Right renal cortex interstitium (tissue), 3 donors: Measurements from ENCODE around the gene FSTL3. TPM values are rescaled to one million over a fixed set of nuclear protein-coding genes. Genes with fewer than 3 reads are reported as not detected.

Source experiments
- DNase-seq, 3 donors: peaks; one replicate each; pipeline ENCODE4 v3.0.0-alpha.2; 2013; ENCODE audit warnings: low read depth in 3 of 3, low spot score in 2 of 3
- polyA plus RNA-seq, 3 donors: library from polyadenylated mRNA; unstranded; fragments of 120-200 nt; gene quantifications; one replicate each; pipeline ENCODE4 v1.2.1, GENCODE V29; 2013; ENCODE audit not compliant: insufficient read length in 3 of 3

The FSTL3 gene
- polyA plus RNA-seq, 3 donors: 15.1 to 16.2 (median 16.2) TPM

- no peak for DNase-seq
Measured at GRCh38 chr19:729965-730668, 53.9 kb downstream of the FSTL3 start.

- no peak for DNase-seq
Measured at GRCh38 chr19:731000-731399, 54.8 kb downstream of the FSTL3 start.

- DNase-seq: no peak
Measured at GRCh38 chr19:732148-733069, 56.2 kb downstream of the FSTL3 start.

Other genes starting within 250 kb of the FSTL3 start
- gene SHC2, start 215.4 kb upstream of the FSTL3 start, polyA plus RNA-seq: 10 to 100 TPM; 21.5 to 25.9 (median 21.5) TPM
- gene MADCAM1, start 179.9 kb upstream of the FSTL3 start, polyA plus RNA-seq: 1 to 10 TPM; 2.3 to 3.9 (median 2.3) TPM
- 1 to 10 TPM; 4.3 to 6.7 (median 5.8) TPM for gene TPGS1, start 168.9 kb upstream of the FSTL3 start, polyA plus RNA-seq
- 10 to 100 TPM; 53.8 to 68.8 (median 55.4) TPM for gene CDC34, start 144.6 kb upstream of the FSTL3 start, polyA plus RNA-seq
- gene GZMM, start 132.3 kb upstream of the FSTL3 start, polyA plus RNA-seq: under 1 TPM in 1 of 3 donors, not detected in 2; 0.12 TPM
- 100 to 1,000 TPM; 377 to 439 (median 378) TPM for gene BSG, start 103.8 kb upstream of the FSTL3 start, polyA plus RNA-seq
- under 1 TPM; 0.17 to 0.25 (median 0.24) TPM for gene HCN2, start 86.5 kb upstream of the FSTL3 start, polyA plus RNA-seq
- gene POLRMT, start 42.9 kb upstream of the FSTL3 start, polyA plus RNA-seq: 10 to 100 TPM; 55.5 to 58.1 (median 56.1) TPM
- gene FGF22, start 36.5 kb upstream of the FSTL3 start, polyA plus RNA-seq: under 1 TPM; 0.32 to 0.42 (median 0.35) TPM
- gene RNF126, start 13.2 kb upstream of the FSTL3 start, polyA plus RNA-seq: 10 to 100 TPM; 18.8 to 22.9 (median 21.4) TPM
- under 1 TPM; 0.13 to 0.19 (median 0.15) TPM for gene PRSS57, start 19.1 kb downstream of the FSTL3 start, polyA plus RNA-seq
- gene PALM, start 32.5 kb downstream of the FSTL3 start, polyA plus RNA-seq: 10 to 100 TPM; 62.7 to 78.6 (median 77.9) TPM
- gene MISP, start 74.7 kb downstream of the FSTL3 start, polyA plus RNA-seq: 1 to 10 TPM; 6.4 to 7.6 (median 6.5) TPM
- 100 to 1,000 TPM; 356 to 395 (median 364) TPM for gene PTBP1, start 121.1 kb downstream of the FSTL3 start, polyA plus RNA-seq
- 10 to 100 TPM in 2 of 3 donors, 1 to 10 TPM in 1; 9.5 to 12.3 (median 11.1) TPM for gene PLPPR3, start 145.6 kb downstream of the FSTL3 start, polyA plus RNA-seq
- 1 to 10 TPM in 1 of 3 donors, under 1 TPM in 2; 0.31 to 1.1 (median 0.83) TPM for gene AZU1, start 151.4 kb downstream of the FSTL3 start, polyA plus RNA-seq
- 1 to 10 TPM in 1 of 3 donors, under 1 TPM in 2; 0.32 to 1.6 (median 0.78) TPM for gene PRTN3, start 164.6 kb downstream of the FSTL3 start, polyA plus RNA-seq
- under 1 TPM in 2 of 3 donors, not detected in 1; 0.29 to 0.51 TPM for gene ELANE, start 175.9 kb downstream of the FSTL3 start, polyA plus RNA-seq
- 1 to 10 TPM; 1.4 to 2.0 (median 2.0) TPM for gene CFD, start 183.3 kb downstream of the FSTL3 start, polyA plus RNA-seq
- 10 to 100 TPM; 41.8 to 54.4 (median 43.9) TPM for gene MED16, start 216.8 kb downstream of the FSTL3 start, polyA plus RNA-seq
- gene RNU6-9, start 217.1 kb downstream of the FSTL3 start, polyA plus RNA-seq: not detected
- 10 to 100 TPM; 32.0 to 37.7 (median 34.1) TPM for gene R3HDM4, start 236.8 kb downstream of the FSTL3 start, polyA plus RNA-seq
- under 1 TPM; 0.19 to 0.67 (median 0.43) TPM for gene KISS1R, start 240.9 kb downstream of the FSTL3 start, polyA plus RNA-seq
- gene ARID3A, start 249.6 kb downstream of the FSTL3 start, polyA plus RNA-seq: 10 to 100 TPM; 16.2 to 18.9 (median 17.1) TPM